K562 (cell line): ENCODE results near the gene OSGEP. TPM values are rescaled to one million over a fixed set of nuclear protein-coding genes. Genes with fewer than 3 reads are reported as not detected.

ENCODE experiments used
- ATAC-seq: fragments of 200-7000 bp; cut with Tn5 transposase; 3 replicates; pipeline ENCODE4 v1.9.1; 2020; ENCODE audit warnings: moderate library complexity
- BruUV-seq: library from RNA; stranded (reverse); fragments of 400-500 nt; replicated peaks from 2 replicates; lab custom pipeline; 2021; lab: Mats Ljungman, UMichigan
- CTCF ChIA-PET: fragments of 300-600 bp; formaldehyde crosslinking; extraction: SDS; loops from one replicate; lab custom pipeline; 2021; ENCODE audit warnings: low intra/inter-chr PET ratio; lab: Yijun Ruan, JAX
- POLR2A ChIA-PET: fragments of 300-600, 350-650 bp; sonication (Branson Sonifier 250); formaldehyde crosslinking; extraction: SDS; loops from one replicate; lab custom pipeline; 2021; ENCODE audit warnings: antibody characterized with exemption, inconsistent platforms; lab: Yijun Ruan, JAX
- DNase-seq, 4 experiments: peaks; one replicate each; pipeline versions ENCODE4 v3.0.0 to v3.0.0-alpha.2; 2011 to 2018; ENCODE audit warnings: low spot score in 3 of 4, mixed read lengths in 3 of 4; ENCODE audit errors: extremely low read depth in 1 of 4
- FAIRE-seq: peaks from 2 replicates; lab custom pipeline; 2011; peaks lifted over from hg19 to GRCh38; lab: Jason Lieb, UNC
- H2AFZ ChIP-seq: 2 replicates; pipeline ENCODE4 v1.6.0; 2011; ENCODE audit warnings: low read depth, low read length, control low read depth, inconsistent platforms
- H3K27ac ChIP-seq: fragments of 200-600 bp; 3 replicates; pipeline ENCODE4 v1.8.0; 2011; ENCODE audit warnings: low read depth, mild to moderate bottlenecking, control low read depth, inconsistent platforms, low read length, moderate library complexity, mixed read lengths; ENCODE audit errors: extremely low read depth
- H3K27me3 ChIP-seq, 2 experiments: fragments of 300-600 bp in 1 of 2; 2 replicates in 1 of 2; 3 replicates in 1 of 2; pipeline versions ENCODE4 v1.6.0 to v1.8.0; 2011; ENCODE audit warnings: inconsistent platforms in 2 of 2, low read length in 2 of 2, mild to moderate bottlenecking in 1 of 2, mixed read lengths in 1 of 2, moderate library complexity in 1 of 2; ENCODE audit not compliant: control insufficient read depth in 2 of 2, insufficient read depth in 2 of 2
- H3K36me3 ChIP-seq: fragments of 300-600 bp; 3 replicates; pipeline ENCODE4 v1.8.0; 2011; ENCODE audit warnings: mild to moderate bottlenecking, low read length, inconsistent platforms; ENCODE audit not compliant: control insufficient read depth, insufficient read depth
- H3K4me1 ChIP-seq, 2 experiments: fragments of 200-600 bp in 1 of 2; replicated peaks in 1 of 2; 2 replicates in 1 of 2; 3 replicates in 1 of 2; pipeline versions ENCODE4 v1.5.1 to v1.8.0; 2011; ENCODE audit warnings: inconsistent platforms in 2 of 2, low read length in 2 of 2, mild to moderate bottlenecking in 1 of 2, mixed read lengths in 1 of 2, moderate library complexity in 1 of 2; ENCODE audit not compliant: control insufficient read depth in 2 of 2, insufficient read depth in 2 of 2
- H3K4me2 ChIP-seq: 2 replicates; pipeline ENCODE4 v1.6.1; 2011; ENCODE audit warnings: low read length, control low read depth, inconsistent platforms, mixed read lengths; ENCODE audit not compliant: insufficient read depth
- H3K4me3 ChIP-seq: fragments of 200-600 bp; sonication (generic), shearing (Covaris generic); 2 replicates; pipeline ENCODE4 v1.5.1; 2016; ENCODE audit warnings: control low read depth, inconsistent platforms
- H3K79me2 ChIP-seq: fragments of 200-600 bp; 3 replicates; pipeline ENCODE4 v1.8.0; 2011; ENCODE audit warnings: low read length, inconsistent platforms; ENCODE audit not compliant: control insufficient read depth, insufficient read depth
- H3K9ac ChIP-seq, 2 experiments: 2 replicates each; pipeline versions ENCODE4 v1.6.0 to v1.6.1; 2011; ENCODE audit warnings: low read depth in 2 of 2, low read length in 2 of 2, control low read depth in 1 of 2, inconsistent platforms in 1 of 2, mild to moderate bottlenecking in 1 of 2, mixed read lengths in 1 of 2; ENCODE audit not compliant: insufficient read depth in 1 of 2
- H3K9me1 ChIP-seq: one replicate; pipeline ENCODE4 v1.6.0; 2011; ENCODE audit warnings: inconsistent platforms, mild to moderate bottlenecking, low read length, moderate library complexity; ENCODE audit not compliant: control insufficient read depth, insufficient read depth
- H3K9me3 ChIP-seq: replicated peaks from 2 replicates; pipeline ENCODE4 v1.5.1; 2011; ENCODE audit warnings: low read depth, low read length, inconsistent platforms; ENCODE audit not compliant: control insufficient read depth, insufficient read depth
- H4K20me1 ChIP-seq: replicated peaks from 2 replicates; pipeline ENCODE4 v1.6.1; 2011; ENCODE audit warnings: low read length, inconsistent platforms, mixed read lengths; ENCODE audit not compliant: control insufficient read depth, insufficient read depth
- BCL6 ChIP-seq: fragments of 250-450 bp; sonication (Bioruptor Pico); IDR thresholded peaks from 2 replicates; pipeline ENCODE4 v1.4.0; 2020
- DACH1 ChIP-seq: fragments of 450-650 bp; IDR thresholded peaks from 2 replicates; pipeline ENCODE4 v1.6.1; 2018; ENCODE audit not compliant: partially characterized antibody
- DDX20 ChIP-seq: fragments of 450-650 bp; IDR thresholded peaks from 2 replicates; pipeline ENCODE4 v1.6.1; 2016; ENCODE audit warnings: missing genetic modification characterization, low read depth, mild to moderate bottlenecking, missing compliant biosample characterization, moderate library complexity
- ERF ChIP-seq: fragments of 450-650 bp; formaldehyde crosslinking; IDR thresholded peaks from 2 replicates; pipeline ENCODE4 v1.4.0; 2020; ENCODE audit warnings: mild to moderate bottlenecking, mixed read lengths
- KDM5B ChIP-seq: fragments of 200-600 bp; sonication (generic); IDR thresholded peaks from 2 replicates; pipeline ENCODE4 v1.6.1; 2012; ENCODE audit warnings: low read depth, mild to moderate bottlenecking, moderate library complexity, low read length, control low read depth, inconsistent platforms; ENCODE audit not compliant: insufficient replicate concordance
- MTA2 ChIP-seq: fragments of 450-650 bp; IDR thresholded peaks from 2 replicates; pipeline ENCODE4 v1.6.1; 2016; ENCODE audit warnings: low read depth
- NFIC ChIP-seq: fragments of 450-650 bp; IDR thresholded peaks from 2 replicates; pipeline ENCODE4 v1.6.1; 2017; ENCODE audit warnings: mild to moderate bottlenecking, inconsistent platforms
- SETDB1 ChIP-seq: IDR thresholded peaks from one replicate; pipeline ENCODE4 v1.6.1; 2012; ENCODE audit warnings: low read length, control low read depth, inconsistent platforms
- SLC30A9 ChIP-seq: fragments of 250-450 bp; sonication (Bioruptor Pico); IDR thresholded peaks from 2 replicates; pipeline ENCODE4 v1.8.0; 2022; ENCODE audit warnings: mild to moderate bottlenecking, moderate library complexity
- SNIP1 ChIP-seq: fragments of 450-650 bp; IDR thresholded peaks from 2 replicates; pipeline ENCODE4 v1.7.1; 2017; ENCODE audit warnings: low read depth, mild to moderate bottlenecking
- ZFP36 ChIP-seq: fragments of 150-350 bp; IDR thresholded peaks from 2 replicates; pipeline ENCODE4 v1.6.1; 2018; ENCODE audit warnings: low read length, low read depth; ENCODE audit not compliant: partially characterized antibody
- ZNF121 ChIP-seq: sonication (generic); formaldehyde crosslinking; conservative IDR thresholded peaks from 2 replicates; pipeline ENCODE4 v1.8.0; 2022; ENCODE audit warnings: missing genetic modification reagents
- ZNF263 ChIP-seq: sonication (generic); formaldehyde crosslinking; IDR thresholded peaks from 2 replicates; pipeline ENCODE4 v1.8.0; 2022; ENCODE audit warnings: mild to moderate bottlenecking, missing genetic modification reagents, borderline replicate concordance
- ZNF384 ChIP-seq: IDR thresholded peaks from 2 replicates; pipeline ENCODE4 v1.6.1; 2012; ENCODE audit warnings: low read depth, low read length, improper control_type of control experiment
- ZNF764 ChIP-seq: fragments of 250-450 bp; sonication (Bioruptor Pico); IDR thresholded peaks from 2 replicates; pipeline ENCODE4 v1.4.0; 2020; ENCODE audit warnings: low read depth, mild to moderate bottlenecking, moderate library complexity
- WGBS: fragments of 100-300 bp; shearing (Covaris generic); methylation state at CpG from one replicate; pipeline ENCODE4 v1.1.6; 2016; ENCODE audit warnings: low coverage, mixed read lengths; ENCODE audit not compliant: insufficient coverage; ENCODE audit errors: missing lambda C conversion rate; 5-methylcytosine and 5-hydroxymethylcytosine counted together
- in situ Hi-C: fragments of 300-500 bp; cut with MboI; formaldehyde crosslinking; loops from 4 replicates; pipeline ENCODE4 v1.15.0; 2018; ENCODE audit warnings: inconsistent platforms, mixed read lengths
- intact Hi-C: fragments of 100-400 bp; cut with micrococcal nuclease; formaldehyde crosslinking; loops from 2 replicates; pipeline ENCODE4 v1.14.2; 2022
- polyA plus RNA-seq, 8 experiments: library from polyadenylated mRNA; depleted of rRNA in 4 of 8; stranded (reverse) in 5 of 8; unstranded in 3 of 8; fragments of >200 nt; fragmentation: Nextera tagmentation in 2 of 8; fragmentation: Illumina TruSeq in 1 of 8; extraction: Ambion mirVana in 2 of 8; extraction: Trizol in 1 of 8; gene quantifications; 2 replicates each; pipeline versions ENCODE4 v1.2.1 to v1.2.3, GENCODE V29; 2011 to 2014; ENCODE audit warnings: inconsistent platforms in 1 of 8, missing spikeins in 1 of 8
- total RNA-seq, 7 experiments: library from RNA; depleted of rRNA in 6 of 7; stranded (reverse); fragments of >200 nt in 6 of 7; fragmentation: Illumina TruSeq in 2 of 7; extraction: Trizol in 2 of 7; gene quantifications; 2 replicates each; pipeline versions ENCODE4 v1.2.1 to v1.2.3, GENCODE V29; 2011 to 2021; ENCODE audit warnings: low replicate concordance in 1 of 7
- TF ChIP-seq, protein P1 (sequence below): fragments of 250-450 bp; sonication (Bioruptor Pico); IDR thresholded peaks from 2 replicates; pipeline ENCODE4 v1.4.0; 2020; ENCODE audit warnings: mild to moderate bottlenecking, moderate library complexity
- TF ChIP-seq, protein P2 (sequence below): fragments of 250-450 bp; sonication (Bioruptor Pico); IDR thresholded peaks from 2 replicates; pipeline ENCODE4 v1.8.0; 2022; ENCODE audit warnings: moderate library complexity, mild to moderate bottlenecking, inconsistent platforms

OSGEP gene
- total and polyA plus RNA-seq, 9 of the 15 experiments (the other 6 are each of a cell fraction or from before 2014, with no cell fraction given): 32.1 to 59.2 (median 44.1) TPM

DNA sequence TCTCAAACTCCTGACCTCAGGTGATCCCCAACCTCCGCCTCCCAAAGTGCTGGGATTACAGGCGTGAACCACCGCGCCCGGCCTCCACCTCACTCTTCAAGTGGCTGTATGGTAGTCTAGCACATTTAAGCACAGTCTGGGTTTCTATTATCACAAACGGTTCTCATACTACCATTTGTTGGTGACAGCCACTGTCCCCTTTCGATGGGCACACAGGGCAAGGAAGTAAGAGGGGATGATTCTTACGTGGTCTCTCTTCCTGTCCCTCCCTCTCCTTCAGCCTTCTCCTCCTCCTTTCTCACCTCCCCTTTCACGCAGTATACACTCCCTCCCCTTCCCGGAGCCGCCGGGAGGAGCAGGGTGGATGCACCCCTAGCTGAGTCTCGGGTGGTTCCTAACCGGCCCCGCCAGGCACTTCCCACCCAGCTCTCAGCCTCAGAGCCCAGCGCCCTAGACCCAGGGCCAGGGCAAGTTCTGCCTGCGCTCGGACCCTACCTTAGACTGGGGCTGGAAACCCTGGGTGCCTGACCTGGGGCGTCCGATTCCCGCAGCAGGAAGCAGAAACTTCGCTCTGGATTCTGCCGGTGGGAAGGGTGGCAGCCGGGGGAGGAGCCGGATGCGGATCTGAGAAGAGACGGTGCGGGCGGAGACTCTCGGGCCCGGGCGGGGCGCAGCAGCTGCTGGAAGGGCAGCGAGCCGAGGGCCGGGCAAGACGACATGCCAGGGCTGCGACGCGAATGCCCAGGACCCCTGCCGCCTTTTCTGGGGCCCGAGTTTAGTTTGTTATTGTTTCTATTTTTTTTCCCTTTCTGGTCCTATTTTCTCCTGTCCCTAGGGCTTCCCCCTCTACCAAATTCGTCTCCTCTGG is 41.5 kb downstream of the OSGEP start, which contains the start of gene TEP1:
Gene TEP1, minus strand, starts transcription at position 626 of the 868 bp plus-strand sequence. CDS start 5,062 bp downstream, outside the sequence.
- Histone ChIP-seq H3K27ac (peak within 1 kb of the TSS; percentile 73), H3K9me3 (no peaks in the 10 kb centered on the region), H3K36me3 (peaks cover 2% of the 10 kb centered on the region; the same call in 2 of the 3 replicates), H3K9ac (peak within 1 kb of the TSS; percentile 78 to 95), H3K4me2 (peak within 1 kb of the TSS; percentile 95), H4K20me1 (no peaks in the 10 kb centered on the region), H3K79me2 (no peaks in the 10 kb centered on the region; the same call in none of the 3 replicates), H3K4me3 (peak within 1 kb of the TSS; percentile 93), H3K27me3 (no peaks in the 10 kb centered on the region), H2AFZ (peak within 1 kb of the TSS; percentile 99), H3K4me1 (peaks cover 6 to 13% of the 10 kb centered on the region in 2 experiments; a peak in 4 of 5 replicates), H3K9me1 (no peaks in the 10 kb centered on the region)
- DNase-seq: peak; percentile 60 to 77 (median 66)
- BruUV-seq: TSS peak; percentile 86
- ATAC-seq: peak; percentile 94
- FAIRE-seq: peak; percentile 59
- CTCF ChIA-PET: no interaction called here
- intact Hi-C loops (loop anchor here (1.0 to 5.0 kb wide), 3 partner anchors 42 to 86 kb away; partner anchors contain the start of genes APEX1 and PARP2), in situ Hi-C loops (loop anchor here (10.0 kb wide), 1 partner anchor 192 kb away; no protein-coding TSS in a partner anchor)
- WGBS: 1% methylated on average over 16 of the region's 43 CpGs
- POLR2A ChIA-PET: interaction anchor here (0.6 to 1.8 kb wide), 4 partner anchors 11 to 57 kb away, joined by 3 to 5 read pairs (median 4); partner anchors contain the start of gene PIP4P1
- TF ChIP-seq SETDB1 (no peak), ZNF764 (CRISPR knock-in tag) (0 out of 2 replicates have a peak, but pooled peaks have one; percentile 31), SNIP1 (no peak), KDM5B (peak; percentile 60), NFIC (peak; percentile 7; the same call in 1 of the 2 replicates), ERF (CRISPR knock-in tag) (no peak), ZFP36 (no peak), ZNF263 (peak; percentile 52; the same call in 1 of the 2 replicates), ZNF121 (CRISPR knock-in tag) (no peak), DDX20 (no peak), BCL6 (CRISPR knock-in tag) (no peak), SLC30A9 (CRISPR knock-in tag) (no peak), DACH1 (no peak), ZNF384 (no peak), MTA2 (no peak)
- TF ChIP-seq, protein P1, sequence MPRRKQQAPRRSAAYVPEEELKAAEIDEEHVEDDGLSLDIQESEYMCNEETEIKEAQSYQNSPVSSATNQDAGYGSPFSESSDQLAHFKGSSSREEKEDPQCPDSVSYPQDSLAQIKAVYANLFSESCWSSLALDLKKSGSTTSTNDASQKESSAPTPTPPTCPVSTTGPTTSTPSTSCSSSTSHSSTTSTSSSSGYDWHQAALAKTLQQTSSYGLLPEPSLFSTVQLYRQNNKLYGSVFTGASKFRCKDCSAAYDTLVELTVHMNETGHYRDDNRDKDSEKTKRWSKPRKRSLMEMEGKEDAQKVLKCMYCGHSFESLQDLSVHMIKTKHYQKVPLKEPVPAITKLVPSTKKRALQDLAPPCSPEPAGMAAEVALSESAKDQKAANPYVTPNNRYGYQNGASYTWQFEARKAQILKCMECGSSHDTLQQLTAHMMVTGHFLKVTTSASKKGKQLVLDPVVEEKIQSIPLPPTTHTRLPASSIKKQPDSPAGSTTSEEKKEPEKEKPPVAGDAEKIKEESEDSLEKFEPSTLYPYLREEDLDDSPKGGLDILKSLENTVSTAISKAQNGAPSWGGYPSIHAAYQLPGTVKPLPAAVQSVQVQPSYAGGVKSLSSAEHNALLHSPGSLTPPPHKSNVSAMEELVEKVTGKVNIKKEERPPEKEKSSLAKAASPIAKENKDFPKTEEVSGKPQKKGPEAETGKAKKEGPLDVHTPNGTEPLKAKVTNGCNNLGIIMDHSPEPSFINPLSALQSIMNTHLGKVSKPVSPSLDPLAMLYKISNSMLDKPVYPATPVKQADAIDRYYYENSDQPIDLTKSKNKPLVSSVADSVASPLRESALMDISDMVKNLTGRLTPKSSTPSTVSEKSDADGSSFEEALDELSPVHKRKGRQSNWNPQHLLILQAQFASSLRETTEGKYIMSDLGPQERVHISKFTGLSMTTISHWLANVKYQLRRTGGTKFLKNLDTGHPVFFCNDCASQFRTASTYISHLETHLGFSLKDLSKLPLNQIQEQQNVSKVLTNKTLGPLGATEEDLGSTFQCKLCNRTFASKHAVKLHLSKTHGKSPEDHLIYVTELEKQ: no peak
- TF ChIP-seq, protein P2, sequence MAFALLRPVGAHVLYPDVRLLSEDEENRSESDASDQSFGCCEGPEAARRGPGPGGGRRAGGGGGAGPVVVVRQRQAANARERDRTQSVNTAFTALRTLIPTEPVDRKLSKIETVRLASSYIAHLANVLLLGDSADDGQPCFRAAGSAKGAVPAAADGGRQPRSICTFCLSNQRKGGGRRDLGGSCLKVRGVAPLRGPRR: no peak
